ENCODE data around the gene THAP7. TPM values are rescaled to one million over a fixed set of nuclear protein-coding genes. Genes with fewer than 3 reads are reported as not detected.

THAP7 gene
- total RNA-seq, 1 experiment from 2014 or later, result 27.7 TPM

DNA sequence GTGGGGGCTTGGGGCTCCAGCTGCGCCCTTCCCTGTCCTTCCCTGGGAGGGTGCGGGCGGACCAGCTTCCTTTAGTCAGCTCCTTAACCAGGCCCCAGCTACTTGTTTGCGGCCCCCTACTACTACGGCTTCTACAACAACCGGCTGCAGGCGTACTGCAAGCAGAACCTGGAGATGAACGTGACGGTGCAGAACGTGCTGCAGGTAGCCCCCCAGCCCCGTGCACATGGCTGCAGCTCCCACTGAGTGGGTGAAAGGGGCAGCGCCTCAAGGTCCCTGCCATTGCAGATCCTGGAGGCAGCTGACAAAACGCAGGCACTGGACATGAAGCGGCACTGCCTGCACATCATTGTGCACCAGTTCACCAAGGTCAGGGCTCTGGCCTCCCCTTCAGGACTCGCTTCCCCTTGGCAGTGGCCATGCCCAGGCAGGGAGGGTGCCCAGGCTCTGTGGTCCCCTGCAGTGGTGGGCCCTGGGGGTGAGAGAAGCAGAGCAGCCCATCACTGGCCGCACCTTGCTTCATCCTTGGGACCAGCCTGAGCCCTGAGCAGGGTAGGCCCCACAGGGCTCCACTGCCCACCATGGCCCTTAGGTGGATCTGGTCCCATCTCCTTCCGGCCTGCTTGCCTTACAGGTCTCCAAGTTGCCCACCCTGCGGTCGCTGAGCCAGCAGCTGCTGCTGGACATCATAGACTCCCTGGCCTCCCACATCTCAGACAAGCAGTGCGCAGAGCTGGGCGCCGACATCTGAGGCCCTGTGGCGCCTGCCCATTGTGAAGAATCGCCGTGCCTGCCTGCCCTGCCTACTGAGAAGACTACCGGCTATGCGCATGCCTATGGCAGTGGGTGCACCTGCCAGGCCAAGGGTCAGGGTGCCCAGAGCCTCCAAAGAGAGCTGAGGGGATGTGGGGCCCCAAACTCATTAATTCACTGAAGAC lies 5.1 kb downstream of the THAP7 start:
- ChIA-PET CTCF (no interaction called here), RAD21 (ENCODE audit: low non-redundant PET in 1 of 2, low total read pairs in 2 of 2, uncharacterized antibody in 2 of 2, unreplicated experiment in 2 of 2) (no interaction called here), POLR2A (no interaction called here)
- intact Hi-C loops (cut with micrococcal nuclease), result no loop called here
- Histone ChIP-seq H4K20me1 (ENCODE audit: insufficient read depth) (no peaks in the 10 kb centered on the region), H3K36me3 (ENCODE audit: control insufficient read depth in 1 of 2, insufficient read depth in 2 of 2, low read length in 2 of 2) (peaks cover 3 to 16% of the 10 kb centered on the region in 2 experiments; a peak in 3 of 4 replicates), H3K9ac (ENCODE audit: low read length) (no peak overlapping the region), H3K4me3 (replicated peaks in 1 of 2; ENCODE audit: low read depth in 1 of 2, low read length in 2 of 2) (no peak overlapping the region), H3K27ac (ENCODE audit: low read depth, low read length) (no peak overlapping the region; the same call in 1 of the 2 replicates), H3K9me2 (ENCODE audit: insufficient read depth) (no peaks in the 10 kb centered on the region), H3K79me2 (ENCODE audit: insufficient read depth, low read length) (peaks cover 23% of the 10 kb centered on the region), H3K27me3 (ENCODE audit: insufficient read depth, low read length) (no peaks in the 10 kb centered on the region), H3K4me2 (ENCODE audit: low read length) (no peak overlapping the region), H2AFZ (ENCODE audit: low read depth, low read length, poor library complexity, severe bottlenecking) (no peak overlapping the region), H3K4me1 (ENCODE audit: control insufficient read depth in 1 of 2, insufficient read depth in 2 of 2, low read length in 2 of 2) (peaks cover 10 to 15% of the 10 kb centered on the region in 2 experiments; a peak in 3 of 4 replicates), H3K9me3 (ENCODE audit: control insufficient read depth in 1 of 2, insufficient read depth in 1 of 2, low read depth in 1 of 2, low read length in 2 of 2) (no peaks in the 10 kb centered on the region)
- no peak for TF ChIP-seq RAD21 (IDR thresholded peaks at IDR 0.05; ENCODE audit: low read depth)
- TF ChIP-seq EGR1 (IDR thresholded peaks at IDR 0.05; ENCODE audit: low read depth), result no peak
- no peak for TF ChIP-seq EZH2 (IDR thresholded peaks at IDR 0.05)
- no peak for DNase-seq (ENCODE audit: low read depth, low spot score)
- ATAC-seq, result no peak
- BruUV-seq (replicated peaks), result no TSS peak

DNA sequence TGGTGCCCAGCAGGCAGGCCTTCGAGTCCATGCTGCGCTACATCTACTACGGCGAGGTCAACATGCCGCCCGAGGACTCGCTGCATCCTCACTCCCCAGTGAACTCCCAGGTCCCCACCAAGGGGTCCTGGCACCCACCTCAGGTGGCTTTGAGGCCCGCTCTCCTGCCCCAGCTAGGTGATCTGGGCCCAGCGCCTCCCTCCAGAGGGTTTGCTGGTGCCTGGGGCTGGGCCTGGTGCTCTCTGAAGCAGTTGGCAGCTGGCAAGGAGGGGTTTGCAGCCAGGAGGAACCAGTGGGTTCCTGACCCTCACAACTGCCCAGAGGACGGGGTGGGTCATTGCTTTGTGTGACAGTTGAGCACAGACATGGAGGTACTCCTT lies 5.9 kb downstream of the THAP7 start:
- no peaks in the 10 kb centered on the region for H4K20me1 ChIP-seq (ENCODE audit: insufficient read depth)
- no peaks in the 10 kb centered on the region for H3K9me2 ChIP-seq (ENCODE audit: insufficient read depth)
- no peak overlapping the region for H3K4me3 ChIP-seq (replicated peaks in 1 of 2; ENCODE audit: low read depth in 1 of 2, low read length in 2 of 2)
- POLR2A ChIA-PET, result no interaction called here
- peaks cover 18% of the 10 kb centered on the region for H3K79me2 ChIP-seq (ENCODE audit: insufficient read depth, low read length)
- intact Hi-C loops (cut with micrococcal nuclease), result no loop called here
- ATAC-seq (no peak), DNase-seq (ENCODE audit: low read depth, low spot score) (no peak)
- H3K4me1 ChIP-seq (ENCODE audit: control insufficient read depth in 1 of 2, insufficient read depth in 2 of 2, low read length in 2 of 2), result peaks cover 9 to 10% of the 10 kb centered on the region in 2 experiments; a peak in 3 of 4 replicates
- RAD21 ChIA-PET (ENCODE audit: low non-redundant PET in 1 of 2, low total read pairs in 2 of 2, uncharacterized antibody in 2 of 2, unreplicated experiment in 2 of 2), result no interaction called here
- no peak overlapping the region for H3K9ac ChIP-seq (ENCODE audit: low read length)
- H3K27me3 ChIP-seq (ENCODE audit: insufficient read depth, low read length), result no peaks in the 10 kb centered on the region
- H3K4me2 ChIP-seq (ENCODE audit: low read length), result no peak overlapping the region
- CTCF ChIA-PET, result no interaction called here
- no peak overlapping the region for H3K27ac ChIP-seq (ENCODE audit: low read depth, low read length)
- H3K9me3 ChIP-seq (ENCODE audit: control insufficient read depth in 1 of 2, insufficient read depth in 1 of 2, low read depth in 1 of 2, low read length in 2 of 2), result no peaks in the 10 kb centered on the region
- peaks cover 4 to 16% of the 10 kb centered on the region in 2 experiments; a peak in 3 of 4 replicates for H3K36me3 ChIP-seq (ENCODE audit: control insufficient read depth in 1 of 2, insufficient read depth in 2 of 2, low read length in 2 of 2)
- no TSS peak for BruUV-seq (replicated peaks)
- H2AFZ ChIP-seq (ENCODE audit: low read depth, low read length, poor library complexity, severe bottlenecking), result no peak overlapping the region
- no peak for TF ChIP-seq CEBPB (IDR thresholded peaks at IDR 0.05; ENCODE audit: low read depth)
- TF ChIP-seq, protein P1, sequence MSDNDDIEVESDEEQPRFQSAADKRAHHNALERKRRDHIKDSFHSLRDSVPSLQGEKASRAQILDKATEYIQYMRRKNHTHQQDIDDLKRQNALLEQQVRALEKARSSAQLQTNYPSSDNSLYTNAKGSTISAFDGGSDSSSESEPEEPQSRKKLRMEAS (IDR thresholded peaks at IDR 0.05), result no peak
- no peak for TF ChIP-seq EGR1 (IDR thresholded peaks at IDR 0.05; ENCODE audit: low read depth)
- TF ChIP-seq YY1 (IDR thresholded peaks at IDR 0.05; ENCODE audit: extremely low read depth, insufficient replicate concordance, low read depth, low read length), result no peak
- no peak for TF ChIP-seq EZH2phosphoT487 (IDR thresholded peaks at IDR 0.05; ENCODE audit: borderline replicate concordance)
- no peak for TF ChIP-seq ELF1 (IDR thresholded peaks at IDR 0.05; ENCODE audit: borderline replicate concordance, low read depth)
- no peak for TF ChIP-seq ZNF274 (IDR thresholded peaks at IDR 0.05; ENCODE audit: low read depth, low read length)
- no peak for TF ChIP-seq SP1 (IDR thresholded peaks at IDR 0.05; ENCODE audit: low read depth)
- TF ChIP-seq TCF7L2 (IDR thresholded peaks at IDR 0.05; ENCODE audit: borderline replicate concordance, extremely low read depth, insufficient read depth, insufficient read length), result no peak
- no peak for TF ChIP-seq REST (IDR thresholded peaks at IDR 0.05; ENCODE audit: low read depth)
- TF ChIP-seq SIN3A (IDR thresholded peaks at IDR 0.05; ENCODE audit: low read depth), result no peak
- TF ChIP-seq ZFX (IDR thresholded peaks at IDR 0.05), result no peak

All from HCT116 (cell line).